HUDEP-2 (cell line): ENCODE results near the gene OSBPL5.

ENCODE experiments used
- DNase-seq, 76 experiments: peaks; one replicate each; lab custom pipeline; 2025; ENCODE audit not compliant: unreplicated experiment in 76 of 76; lab: John Stamatoyannopoulos, UW

Gene OSBPL5

DNA sequence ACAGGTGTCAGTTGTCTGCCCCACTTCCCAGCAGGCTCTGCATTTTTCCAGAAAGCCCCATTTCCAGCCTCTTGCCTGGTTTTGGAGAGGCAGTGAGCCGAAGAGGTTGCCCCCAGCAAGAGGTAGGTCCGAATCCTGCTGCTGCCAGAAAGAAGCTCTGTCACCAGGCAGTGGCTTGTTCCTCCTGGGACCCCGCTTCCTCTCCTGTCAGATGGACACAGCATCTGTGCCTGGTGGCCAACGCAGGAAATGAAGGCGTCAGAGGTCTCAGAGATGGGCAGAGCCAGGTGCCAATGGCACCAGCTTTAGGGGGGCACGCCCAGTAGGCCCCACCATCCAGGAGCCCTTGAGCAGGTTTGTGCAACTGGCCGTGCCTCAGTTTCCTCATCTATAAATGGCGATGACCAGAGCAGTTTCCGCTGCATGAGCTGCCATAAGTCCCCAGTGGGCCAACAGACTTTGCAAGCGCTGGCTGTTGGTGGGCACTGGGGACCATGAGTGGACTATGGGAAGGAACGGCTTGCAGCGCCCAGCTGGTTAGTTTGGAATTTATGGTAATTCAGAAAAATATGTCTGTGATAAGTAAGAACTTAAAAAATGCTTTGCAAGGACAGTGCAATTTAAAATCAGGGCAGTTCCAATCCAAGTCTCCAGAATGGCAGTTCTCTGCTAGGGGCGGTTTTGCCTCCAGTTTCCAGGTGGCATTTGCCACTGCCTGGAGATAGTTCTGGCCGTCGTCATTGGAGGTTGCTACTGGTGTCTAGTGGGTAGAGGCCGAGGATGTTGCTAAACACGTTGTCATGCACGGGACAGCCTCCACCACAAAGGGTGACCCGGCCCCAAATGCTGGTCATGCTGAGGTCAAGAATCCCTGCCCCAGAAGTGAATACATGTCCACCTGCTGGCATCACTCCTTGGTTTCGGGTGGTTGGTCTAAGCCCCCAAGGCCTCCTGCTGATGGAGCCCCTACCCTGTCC is 2.3 kb upstream of the OSBPL5 start:
- peak in 1 of 76 experiments; percentile 5 for DNase-seq

DNA sequence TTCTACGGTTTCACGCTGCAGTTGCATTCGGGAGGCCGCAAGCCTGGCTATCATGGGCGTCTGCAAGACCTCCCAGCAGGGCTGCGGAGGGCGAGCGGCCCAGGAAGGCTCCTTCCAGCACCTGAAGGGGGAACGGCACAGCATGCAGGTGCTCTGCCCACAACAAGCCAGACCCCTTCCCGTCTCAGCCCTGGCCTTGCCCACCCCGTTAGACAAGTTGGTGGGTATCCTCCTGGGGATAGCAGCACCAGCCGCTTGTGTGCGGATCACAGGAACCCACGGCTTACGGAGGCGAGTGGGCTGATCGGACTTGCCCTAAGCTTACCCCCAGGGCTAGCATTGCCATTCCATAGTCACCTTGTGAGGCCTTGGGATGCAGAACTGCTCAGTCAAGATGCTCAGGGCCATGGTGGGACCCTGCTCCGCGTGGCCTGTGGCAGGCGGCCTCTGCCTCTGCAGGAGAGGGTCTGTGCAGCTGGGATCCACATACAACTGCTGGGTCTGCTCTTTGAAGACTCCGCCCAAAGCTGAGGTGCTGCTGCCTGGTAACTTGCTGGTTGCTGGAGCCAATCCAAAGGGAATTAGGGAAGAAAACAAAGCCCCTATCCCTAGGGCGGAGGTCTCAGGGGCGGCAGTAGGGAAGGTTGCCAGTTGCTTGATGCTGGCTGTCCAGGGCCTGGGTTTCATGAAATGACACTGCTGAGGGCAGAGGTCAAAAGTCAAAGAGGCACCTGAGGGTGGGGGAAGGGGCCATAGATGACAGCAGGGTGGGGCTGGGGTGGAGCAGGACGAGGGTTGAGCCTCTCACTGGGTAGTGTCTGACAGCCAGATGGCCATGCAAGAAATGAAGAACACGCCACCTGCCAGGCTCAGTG is 1.4 kb upstream of the OSBPL5 start:
- peak in 1 of 76 experiments; percentile 6 for DNase-seq

DNA sequence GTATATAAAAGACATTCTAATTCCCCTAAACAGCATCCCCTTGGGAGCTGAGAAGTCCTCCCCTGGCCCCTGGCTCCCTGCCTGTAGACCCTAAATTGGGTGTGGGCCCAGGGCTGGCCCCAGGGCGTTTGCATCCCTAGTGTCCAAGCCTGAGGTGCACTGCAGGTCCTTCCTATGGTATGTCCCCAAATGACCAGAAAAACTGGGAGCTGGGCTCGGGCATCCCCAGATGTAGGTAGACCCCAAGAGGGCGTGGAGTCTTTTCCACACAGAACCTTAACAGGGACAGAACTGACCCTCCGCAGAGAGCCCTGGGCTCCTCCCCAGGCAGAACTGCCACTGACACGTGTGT is 782 bp upstream of the OSBPL5 start:
- no peak for DNase-seq

DNA sequence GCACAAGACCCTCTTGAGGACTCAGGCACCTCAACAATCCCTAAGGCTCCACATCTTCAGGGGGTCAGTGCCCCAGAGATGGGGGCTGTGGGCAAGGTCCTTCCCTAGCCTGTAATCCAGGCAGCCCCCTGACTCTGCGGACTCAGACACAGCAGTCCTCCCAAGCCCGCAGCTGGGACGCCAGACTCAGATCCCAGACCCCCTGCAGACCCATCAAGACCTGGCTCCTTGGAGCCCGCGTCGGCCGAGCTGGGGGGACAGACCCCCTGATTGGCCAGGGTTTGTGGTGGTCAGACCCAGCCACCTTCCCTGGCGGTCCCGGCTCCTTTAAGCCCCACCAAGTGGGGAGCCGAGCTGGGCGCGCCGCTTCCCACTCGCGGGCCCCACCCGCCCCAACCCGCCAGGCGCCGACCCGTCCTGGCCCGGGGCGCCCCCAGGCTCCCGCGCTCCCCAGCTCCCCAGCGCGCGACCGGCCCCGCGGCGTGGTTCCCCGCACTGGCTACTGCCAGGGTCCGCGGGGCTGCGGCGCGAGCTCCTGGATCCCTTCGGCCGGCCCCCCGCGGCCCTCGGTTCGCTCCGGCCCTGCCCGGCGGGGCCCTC is 458 bp downstream of the OSBPL5 start:
- no peak for DNase-seq

DNA sequence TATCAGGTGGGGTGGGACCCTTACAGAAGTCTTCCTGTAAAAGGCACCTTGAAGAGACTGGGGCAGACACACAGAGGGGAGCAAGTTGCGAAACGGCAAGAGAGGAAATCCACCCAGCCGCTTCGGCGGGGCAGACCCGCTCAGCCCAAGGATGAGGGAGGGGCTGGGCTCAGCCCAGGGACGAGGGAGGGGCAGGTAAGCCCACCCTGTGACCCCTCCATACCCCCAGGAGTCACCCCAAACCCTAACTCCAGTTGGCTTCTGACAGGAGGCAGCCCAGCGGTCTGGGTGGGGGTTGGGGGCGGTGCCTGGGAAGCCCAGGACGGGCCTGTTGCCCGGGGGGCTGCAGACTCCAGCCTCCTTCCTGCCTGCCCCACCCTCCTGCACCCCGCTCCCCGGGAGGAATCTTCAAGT is 965 bp downstream of the OSBPL5 start:
- DNase-seq = no peak

DNA sequence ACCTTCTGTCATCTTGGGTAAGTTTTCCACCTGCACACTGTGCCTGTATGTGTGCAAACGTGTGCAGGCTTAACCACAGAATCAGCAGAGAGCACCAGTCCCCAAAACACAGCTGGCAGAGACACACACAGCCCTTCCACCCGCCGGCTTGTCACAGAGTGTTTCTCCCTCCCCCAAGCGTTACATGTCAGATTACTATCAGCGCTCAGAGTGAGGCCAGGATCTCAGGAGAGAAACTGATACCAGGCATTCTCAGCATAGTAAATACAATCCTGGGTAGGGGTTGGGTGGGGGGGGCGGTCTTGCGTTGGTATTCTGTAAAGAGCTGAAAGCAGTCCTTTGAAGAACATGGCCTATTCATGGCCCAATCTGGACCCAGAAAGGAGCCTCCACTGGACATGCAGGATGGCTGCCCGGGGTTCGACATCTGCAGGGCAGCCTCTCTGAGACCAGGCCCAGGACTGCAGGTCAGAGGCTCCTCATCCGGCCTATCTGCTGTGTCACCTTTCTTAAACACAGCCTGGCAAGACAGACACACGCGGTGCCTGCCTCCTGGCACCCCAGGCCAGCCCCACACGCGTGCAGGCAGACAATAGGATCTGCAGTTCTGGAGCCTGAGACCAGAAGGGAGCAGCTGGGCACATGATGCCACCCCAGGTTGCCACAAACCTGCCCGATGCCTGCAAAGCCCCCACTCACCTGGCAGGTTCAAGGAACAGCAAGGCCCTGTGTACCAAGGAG is 1.7 kb downstream of the OSBPL5 start:
- DNase-seq = peak in 44 of 76 experiments; percentile 2 to 61 (median 32)

DNA sequence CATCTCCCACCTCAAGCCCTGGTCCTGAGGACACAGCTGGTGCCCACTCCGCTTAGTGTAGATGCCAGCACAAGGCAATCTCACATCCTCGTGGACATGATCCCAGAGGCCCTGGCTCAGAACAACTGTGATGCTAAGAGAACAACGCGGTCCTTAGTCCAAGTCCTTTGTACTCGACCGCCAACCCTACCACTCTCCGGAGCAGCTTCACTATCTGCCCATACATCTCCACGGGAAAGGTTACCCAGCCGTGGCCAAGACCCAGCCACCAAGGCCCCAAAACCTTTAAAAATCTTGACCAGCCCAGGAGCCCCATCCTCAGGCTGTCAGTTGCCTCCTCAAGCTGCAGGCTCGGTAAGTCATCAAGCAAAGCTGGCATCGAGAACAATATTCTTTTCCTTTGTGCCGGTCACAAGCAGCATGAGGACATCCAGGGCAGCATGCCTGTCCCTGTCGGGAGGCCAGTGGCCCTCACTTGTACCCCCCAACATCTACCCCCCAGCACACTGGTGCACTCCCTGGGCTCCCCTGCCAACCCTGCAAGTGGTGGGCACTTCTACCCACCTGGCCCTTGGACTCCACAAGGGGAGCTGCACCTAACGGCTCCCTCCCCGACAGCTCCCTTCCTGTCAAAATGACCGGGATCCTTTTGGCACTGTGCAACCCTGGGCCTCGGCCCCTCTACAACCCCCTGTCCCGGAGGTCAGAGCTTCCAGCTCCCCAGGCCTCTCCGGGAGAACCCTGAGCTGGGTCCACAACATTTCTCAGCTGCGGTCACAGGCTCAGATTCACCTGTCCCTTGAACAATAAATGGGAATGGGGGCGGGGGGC is 2.5 kb downstream of the OSBPL5 start:
- DNase-seq = no peak

DNA sequence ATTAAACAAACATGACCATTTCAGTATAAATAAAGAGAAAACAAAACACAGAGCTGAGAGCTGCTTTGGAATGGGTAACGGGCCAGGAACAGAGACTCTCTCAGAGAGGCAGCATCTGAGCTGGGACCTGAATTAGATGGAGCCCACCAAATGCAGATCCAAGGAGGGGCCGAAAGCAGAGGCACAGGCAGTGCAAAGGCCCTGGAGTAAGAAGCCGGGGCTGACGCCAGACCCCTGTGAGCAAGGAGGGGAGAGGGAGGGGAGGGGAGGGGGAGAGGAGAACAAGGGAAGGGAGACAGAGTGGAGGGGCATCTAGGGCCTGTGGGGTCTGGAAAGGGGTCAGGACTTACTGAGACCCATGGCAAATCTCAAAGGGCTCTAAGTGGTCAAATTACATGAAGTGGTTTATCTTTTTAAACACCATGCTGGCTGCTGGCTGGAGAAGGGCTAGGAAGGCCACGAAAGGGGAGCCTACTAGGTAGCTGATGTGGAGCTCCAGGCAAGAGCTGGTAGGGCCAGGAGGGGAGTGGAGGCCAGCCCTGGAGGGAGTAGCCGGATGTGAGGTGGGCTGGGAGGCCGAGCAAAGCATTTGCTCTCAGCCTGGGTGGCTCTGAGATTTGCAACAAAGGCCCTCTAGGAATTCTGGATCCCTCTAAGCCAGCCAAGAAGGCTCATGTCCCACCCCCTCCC is 3.2 kb downstream of the OSBPL5 start:
- DNase-seq = no peak

DNA sequence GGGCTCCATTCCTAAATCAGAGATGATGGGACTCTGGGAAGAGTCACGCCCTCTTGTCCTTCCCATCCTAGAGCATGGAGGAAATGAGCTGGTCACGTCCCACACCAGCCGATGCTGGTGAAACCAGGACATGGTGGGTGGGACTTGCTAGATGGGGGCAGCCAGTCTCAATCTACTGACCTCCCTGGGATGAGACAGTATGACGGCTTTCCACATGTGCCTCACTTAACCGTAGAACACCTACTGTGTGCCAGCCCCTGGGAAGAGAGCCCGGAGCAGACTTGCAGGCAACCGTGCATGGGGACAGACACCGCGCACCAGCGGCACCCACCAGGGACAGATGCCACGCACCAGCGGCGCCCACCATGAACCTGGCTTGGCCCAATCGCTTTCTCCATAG is 3.8 kb downstream of the OSBPL5 start:
- no peak for DNase-seq

DNA sequence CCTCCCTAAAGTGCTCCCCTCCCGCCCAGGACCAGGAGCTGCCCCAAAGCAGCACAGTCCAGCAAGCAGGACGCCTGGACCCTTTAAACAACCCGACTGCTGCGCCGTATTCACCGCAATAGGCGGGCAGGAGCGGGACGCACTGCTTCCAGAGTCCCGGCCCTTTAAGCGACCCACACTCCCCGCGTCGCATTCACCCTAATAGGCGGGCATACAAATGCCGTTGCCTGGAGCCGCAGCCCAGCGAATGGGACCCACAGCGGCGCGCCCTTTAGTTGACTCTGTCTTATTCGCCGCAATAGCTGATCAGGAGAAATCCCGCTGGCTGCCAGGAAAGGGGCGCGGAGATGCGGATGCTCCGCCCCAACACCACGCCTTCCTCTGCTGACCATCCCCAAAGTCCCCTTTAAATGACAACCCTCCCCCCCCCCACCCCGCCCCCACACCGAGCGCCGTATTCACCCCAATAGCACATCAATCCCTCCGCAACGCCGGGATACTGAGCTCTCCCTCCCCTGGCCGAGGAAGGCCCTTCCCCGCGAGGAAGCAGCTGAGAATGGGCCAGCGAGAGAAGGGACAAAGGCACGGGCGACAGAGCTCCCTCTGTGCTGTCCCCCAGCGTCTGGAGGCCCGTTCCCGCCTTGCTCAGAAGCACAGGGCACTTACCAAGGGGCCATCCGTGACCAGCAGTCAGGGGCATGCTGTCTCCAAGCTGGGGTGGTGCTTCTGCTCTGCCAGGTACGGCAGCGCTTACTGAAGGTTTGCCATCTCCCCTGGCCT is 4.7 kb downstream of the OSBPL5 start:
- peak in 33 of 76 experiments; percentile 9 to 54 (median 26) for DNase-seq

DNA sequence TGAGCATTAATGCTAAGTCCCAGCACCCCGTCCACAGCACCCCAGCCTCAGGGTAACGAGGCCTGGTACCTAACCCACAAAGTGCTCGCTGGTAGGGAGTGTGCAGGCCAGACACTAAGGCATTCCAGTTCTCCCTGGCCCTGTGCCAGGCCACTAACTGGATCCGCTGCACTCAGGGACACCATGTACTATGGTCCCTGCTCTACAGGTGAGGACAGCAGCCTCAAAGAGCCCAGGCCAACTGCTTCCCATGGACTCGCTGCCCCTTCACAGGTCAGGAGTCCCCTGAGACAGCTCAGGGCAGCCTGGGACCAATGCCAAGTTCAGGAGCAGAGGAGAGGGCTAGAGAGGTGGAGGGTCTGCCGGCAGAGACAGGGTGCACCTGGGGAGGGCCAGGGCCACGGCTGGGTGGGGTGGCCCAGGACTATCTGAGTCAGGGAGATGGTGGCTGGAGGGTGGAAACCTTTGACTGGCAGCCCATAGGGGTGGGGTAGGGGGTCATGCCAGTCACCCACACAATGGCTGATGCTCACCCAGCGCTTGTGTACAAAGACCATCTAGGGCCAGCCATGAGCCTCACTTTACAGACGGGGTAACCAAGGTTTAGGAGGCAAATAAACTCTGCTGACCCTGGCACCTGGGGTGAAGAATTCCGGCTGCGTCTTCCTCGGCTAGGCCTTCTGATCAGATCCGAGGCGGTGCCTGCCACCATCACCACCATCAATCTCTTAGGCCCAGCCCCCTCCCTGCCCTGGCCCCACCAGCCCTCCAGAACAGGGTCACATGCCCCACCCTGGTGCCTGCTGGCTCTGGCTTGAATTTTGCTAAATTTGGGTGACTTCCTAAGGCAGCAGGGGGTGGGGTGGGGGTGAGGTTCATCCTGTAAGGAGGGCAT is 5.6 kb downstream of the OSBPL5 start:
- no peak for DNase-seq

DNA sequence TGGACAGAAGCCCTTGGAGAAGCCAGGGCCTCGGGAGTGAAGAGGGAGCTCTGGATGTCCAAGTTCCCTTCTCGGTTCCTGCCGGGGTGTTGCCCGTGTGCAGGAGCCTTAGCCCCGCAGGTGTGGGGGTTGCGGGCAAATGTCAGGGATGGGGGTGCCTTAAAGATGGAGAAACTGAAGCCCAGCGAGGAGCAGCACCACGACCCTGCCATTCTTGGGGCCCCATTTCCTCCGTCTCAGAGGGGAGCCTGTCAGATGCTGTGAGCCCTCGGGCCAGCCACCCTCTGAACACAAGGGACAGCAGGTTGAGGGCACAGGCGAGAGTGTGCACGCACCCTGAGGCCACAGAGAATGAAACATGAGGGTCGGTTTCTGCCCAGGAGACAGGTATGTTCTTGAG is 6.3 kb downstream of the OSBPL5 start:
- no peak for DNase-seq

DNA sequence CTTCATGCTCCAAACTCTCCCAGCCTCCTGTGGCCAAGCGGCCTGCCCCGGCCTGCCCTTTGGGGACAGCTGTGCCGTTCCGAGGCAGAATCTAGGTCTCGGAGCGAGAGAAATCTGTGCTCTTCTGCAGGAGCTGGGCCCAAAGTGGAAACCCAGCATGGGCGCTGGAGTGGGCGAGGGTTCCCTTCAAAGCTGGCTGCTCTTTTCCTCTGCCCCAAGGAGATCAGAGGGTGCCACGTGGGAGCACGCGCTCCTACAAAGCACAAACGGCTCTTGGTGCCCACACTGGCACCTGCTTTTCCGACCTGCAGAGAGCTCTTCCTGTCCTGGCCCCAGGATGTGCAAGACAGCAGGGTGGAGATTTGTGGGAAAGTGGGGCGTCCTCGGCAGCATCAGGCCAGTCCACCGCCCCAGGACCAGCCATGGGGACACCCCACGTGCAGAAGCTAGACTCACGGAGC is 6.9 kb downstream of the OSBPL5 start:
- no peak for DNase-seq

DNA sequence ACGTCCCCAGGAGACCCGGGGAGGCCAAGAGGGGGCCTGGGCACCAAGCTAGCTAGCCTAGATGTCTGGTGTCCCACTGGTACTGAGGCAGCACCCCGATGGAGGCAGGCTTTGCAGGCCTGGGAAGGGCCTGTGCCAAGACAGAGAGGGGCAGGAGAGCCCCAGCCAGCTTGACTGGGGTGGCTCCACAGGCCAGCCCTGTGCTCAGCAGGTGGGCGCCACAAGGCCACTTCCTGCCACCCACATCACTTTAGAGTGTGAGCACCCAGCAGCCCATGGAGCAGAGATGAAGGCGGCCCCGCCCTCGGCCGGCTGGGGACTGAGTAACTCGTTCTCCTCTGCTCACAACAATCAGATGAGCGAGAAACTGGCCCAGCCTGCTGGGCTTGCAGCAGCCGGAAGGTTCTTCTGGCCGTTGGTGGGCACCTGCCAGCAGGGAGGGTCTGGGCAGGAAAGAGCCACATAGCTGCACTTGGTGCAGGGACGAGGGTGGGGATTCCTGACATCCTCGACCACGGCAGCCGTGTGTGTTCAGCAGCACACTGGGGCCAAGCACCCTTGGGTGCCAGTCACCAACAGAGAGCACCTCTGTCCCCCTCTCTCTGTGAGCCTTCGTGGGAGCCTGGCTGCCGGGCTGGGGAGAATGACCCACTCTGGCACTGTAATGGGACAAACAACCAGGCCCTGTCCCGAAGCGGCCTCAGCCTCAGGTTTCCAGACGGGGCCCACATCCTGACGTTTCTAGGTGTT is 7.6 kb downstream of the OSBPL5 start:
- DNase-seq = no peak

DNA sequence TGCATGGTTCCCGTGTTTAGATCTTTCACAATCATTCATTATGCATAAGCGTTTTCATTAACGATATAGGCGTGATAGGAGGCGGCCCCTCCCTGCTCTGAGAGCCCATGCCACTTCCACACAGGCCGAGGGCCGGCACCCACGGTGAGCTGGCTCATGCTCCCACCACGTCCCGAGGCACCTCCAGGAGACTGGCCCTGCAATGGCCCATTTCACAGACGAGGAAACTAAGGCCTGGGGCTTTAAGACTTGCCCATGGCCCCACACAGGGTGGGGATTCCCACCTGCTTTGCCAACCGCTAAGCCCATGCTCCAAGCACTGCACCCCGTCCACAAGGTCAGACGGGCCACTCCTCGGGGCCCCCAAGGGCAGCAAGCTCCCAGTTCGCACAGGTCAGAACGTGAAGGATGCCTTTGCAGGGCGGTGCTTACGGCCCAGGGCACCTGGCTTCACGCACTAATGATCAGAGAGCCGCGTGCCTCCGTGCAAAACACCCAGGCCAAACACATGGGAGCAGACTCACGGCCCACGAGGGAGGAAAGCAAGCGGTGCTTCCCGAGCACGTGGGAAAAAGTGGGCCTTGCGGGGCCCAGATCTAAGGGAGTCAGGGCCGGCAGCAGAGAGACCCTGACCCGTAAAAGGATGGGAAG is 8.3 kb downstream of the OSBPL5 start:
- no peak for DNase-seq

DNA sequence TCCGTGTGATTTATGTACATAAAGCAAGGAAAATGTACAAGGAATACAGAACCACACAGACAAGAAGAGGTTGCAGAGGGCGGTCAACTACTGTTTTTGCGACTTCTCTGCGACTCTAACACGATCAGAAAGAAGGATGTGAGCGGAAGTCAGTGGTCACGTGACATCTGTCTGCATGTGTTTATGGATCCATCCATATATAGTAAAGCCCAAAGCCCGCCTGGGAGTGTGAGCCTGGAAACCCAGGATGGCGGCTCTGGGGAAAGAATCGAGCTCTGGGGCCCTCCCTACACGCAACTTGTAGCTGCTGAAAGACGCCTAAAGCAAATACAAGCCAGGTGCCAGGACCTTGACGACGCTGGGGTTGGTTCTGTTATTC is 8.8 kb downstream of the OSBPL5 start:
- DNase-seq = no peak
